IMR-90 (cell line): ENCODE data around the gene MICALL2. TPM values are rescaled to one million over a fixed set of nuclear protein-coding genes. Genes with fewer than 3 reads are reported as not detected.
A peak's percentile ranks its signal among the peaks of the same experiment; 100 is the strongest.

Experiments used
- ATAC-seq: fragments of 200-7000 bp; cut with Tn5 transposase; 2 replicates; pipeline ENCODE4 v1.9.1; 2020; ENCODE audit warnings: low read depth, mild to moderate bottlenecking, moderate library complexity
- BruUV-seq: library from RNA; stranded (reverse); fragments of 400-500 nt; replicated peaks from 2 replicates; lab custom pipeline; 2021; lab: Mats Ljungman, UMichigan
- CTCF ChIA-PET: fragments of 300-600 bp; formaldehyde crosslinking; extraction: SDS; loops from one replicate; lab custom pipeline; 2021; ENCODE audit warnings: antibody characterized with exemption; lab: Yijun Ruan, JAX
- POLR2A ChIA-PET: fragments of 300-600 bp; sonication (Branson Sonifier 250); formaldehyde crosslinking; loops from one replicate; lab custom pipeline; 2022; ENCODE audit warnings: antibody characterized with exemption; ENCODE audit not compliant: unreplicated experiment; lab: Charles Lee
- DNase-seq: peaks from one replicate; pipeline ENCODE4 v3.0.0; 2013
- H2AFZ ChIP-seq: replicated peaks from 2 replicates; pipeline ENCODE3; 2013; ENCODE audit warnings: low read length, mild to moderate bottlenecking; ENCODE audit not compliant: poor library complexity
- H2AK5ac ChIP-seq: 2 replicates; pipeline ENCODE4 v1.6.1; 2013; ENCODE audit warnings: low read depth, low read length, inconsistent platforms
- H2AK9ac ChIP-seq: replicated peaks from 2 replicates; pipeline ENCODE3; 2013; ENCODE audit warnings: mild to moderate bottlenecking, low read depth, low read length, moderate library complexity; ENCODE audit not compliant: poor library complexity
- H2BK120ac ChIP-seq: 2 replicates; pipeline ENCODE4 v1.6.1; 2013; ENCODE audit warnings: low read depth, low read length, inconsistent platforms
- H2BK15ac ChIP-seq: 3 replicates; pipeline ENCODE4 v1.6.1; 2013; ENCODE audit warnings: low read depth, low read length, inconsistent platforms
- H2BK20ac ChIP-seq: 2 replicates; pipeline ENCODE4 v1.6.1; 2013; ENCODE audit warnings: low read depth, mild to moderate bottlenecking, inconsistent platforms, low read length, moderate library complexity
- H2BK5ac ChIP-seq: 2 replicates; pipeline ENCODE4 v1.6.1; 2013; ENCODE audit warnings: mild to moderate bottlenecking, low read depth, low read length, inconsistent platforms; ENCODE audit not compliant: poor library complexity, severe bottlenecking
- H3K14ac ChIP-seq: replicated peaks from 2 replicates; pipeline ENCODE4 v1.6.1; 2013; ENCODE audit warnings: low read depth, low read length, inconsistent platforms
- H3K18ac ChIP-seq: 2 replicates; pipeline ENCODE4 v1.6.1; 2013; ENCODE audit warnings: low read depth, low read length, control low read depth
- H3K23ac ChIP-seq: 2 replicates; pipeline ENCODE4 v1.6.1; 2013; ENCODE audit warnings: low read depth, low read length, inconsistent platforms
- H3K27ac ChIP-seq: 2 replicates; pipeline ENCODE4 v1.5.1; 2013; ENCODE audit warnings: mild to moderate bottlenecking, control low read depth, low read length; ENCODE audit not compliant: insufficient read depth
- H3K27me3 ChIP-seq: 2 replicates; pipeline ENCODE4 v1.6.1; 2013; ENCODE audit warnings: low read length; ENCODE audit not compliant: control insufficient read depth, insufficient read depth
- H3K36me3 ChIP-seq: 2 replicates; pipeline ENCODE4 v1.6.1; 2013; ENCODE audit warnings: low read length, mixed read lengths; ENCODE audit not compliant: control insufficient read depth, insufficient read depth
- H3K4ac ChIP-seq: 2 replicates; pipeline ENCODE4 v1.6.1; 2013; ENCODE audit warnings: low read depth, low read length, inconsistent platforms
- H3K4me1 ChIP-seq: 2 replicates; pipeline ENCODE4 v1.6.1; 2013; ENCODE audit warnings: low read length, mixed read lengths; ENCODE audit not compliant: control insufficient read depth, insufficient read depth
- H3K4me2 ChIP-seq: 2 replicates; pipeline ENCODE4 v1.6.1; 2013; ENCODE audit warnings: low read depth, mild to moderate bottlenecking, control low read depth, low read length, moderate library complexity
- H3K4me3 ChIP-seq: 2 replicates; pipeline ENCODE4 v1.5.1; 2013; ENCODE audit warnings: low read depth, mild to moderate bottlenecking, control low read depth, low read length, moderate library complexity; ENCODE audit not compliant: insufficient read depth
- H3K56ac ChIP-seq: 2 replicates; pipeline ENCODE4 v1.6.1; 2013; ENCODE audit warnings: low read length, inconsistent platforms; ENCODE audit not compliant: insufficient read depth; ENCODE audit errors: extremely low read depth
- H3K79me1 ChIP-seq, 2 experiments: 2 replicates each; pipeline ENCODE4 v1.6.1; 2013; ENCODE audit warnings: low read length in 2 of 2, inconsistent platforms in 1 of 2, low read depth in 1 of 2
- H3K9ac ChIP-seq: 2 replicates; pipeline ENCODE4 v1.6.1; 2013; ENCODE audit warnings: low read depth, low read length, control low read depth
- H3K9me1 ChIP-seq: 2 replicates; pipeline ENCODE4 v1.6.1; 2013; ENCODE audit warnings: low read length, inconsistent platforms; ENCODE audit not compliant: insufficient read depth
- H3K9me3 ChIP-seq: 2 replicates; pipeline ENCODE4 v1.6.1; 2013; ENCODE audit warnings: low read length; ENCODE audit not compliant: control insufficient read depth, insufficient read depth
- H4K20me1 ChIP-seq: 2 replicates; pipeline ENCODE4 v1.6.1; 2013; ENCODE audit warnings: low read length, inconsistent platforms; ENCODE audit not compliant: insufficient read depth
- H4K5ac ChIP-seq: 2 replicates; pipeline ENCODE4 v1.6.1; 2013; ENCODE audit warnings: mild to moderate bottlenecking, low read depth, low read length, control low read depth
- H4K8ac ChIP-seq, 2 experiments: 2 replicates each; pipeline ENCODE4 v1.6.1; 2013; ENCODE audit warnings: low read depth in 2 of 2, low read length in 2 of 2, control low read depth in 1 of 2, inconsistent platforms in 1 of 2
- H4K91ac ChIP-seq: 2 replicates; pipeline ENCODE4 v1.6.1; 2013; ENCODE audit warnings: low read depth, low read length, inconsistent platforms; ENCODE audit not compliant: insufficient read depth
- CEBPB ChIP-seq: IDR thresholded peaks from 2 replicates; pipeline ENCODE4 v1.6.1; 2012; ENCODE audit warnings: low read depth, low read length, improper control_type of control experiment
- CHD1 ChIP-seq: IDR thresholded peaks from 2 replicates; pipeline ENCODE4 v1.6.1; 2012; ENCODE audit warnings: low read depth, low read length, improper control_type of control experiment
- MAZ ChIP-seq: IDR thresholded peaks from 2 replicates; pipeline ENCODE4 v1.6.1; 2012; ENCODE audit warnings: low read depth, mild to moderate bottlenecking, low read length, improper control_type of control experiment, moderate library complexity, borderline replicate concordance
- MXI1 ChIP-seq: IDR thresholded peaks from 2 replicates; pipeline ENCODE4 v1.6.1; 2012; ENCODE audit warnings: low read depth, mild to moderate bottlenecking, low read length, moderate library complexity, borderline replicate concordance
- POLR2A ChIP-seq: IDR thresholded peaks from 2 replicates; pipeline ENCODE4 v1.6.1; 2012; ENCODE audit warnings: mild to moderate bottlenecking, low read depth, low read length
- WGBS, 2 experiments: methylation state at CpG; one replicate each; pipeline versions ENCODE4 v1.1.5 to v1.1.7; 2013; ENCODE audit warnings: missing lambda C conversion rate in 2 of 2; ENCODE audit not compliant: insufficient read length in 1 of 2; ENCODE audit errors: extremely low coverage in 2 of 2; 5-methylcytosine and 5-hydroxymethylcytosine counted together
- dilution Hi-C: fragments of 300-500 bp; cut with HindIII; formaldehyde crosslinking; loops from one replicate; pipeline ENCODE4 v1.14.3; 2018; ENCODE audit warnings: low sequenced_read_pairs; ENCODE audit not compliant: unreplicated experiment
- in situ Hi-C: fragments of 300-500 bp; cut with MboI; formaldehyde crosslinking; loops from 3 replicates; pipeline ENCODE4 v1.14.3; 2019; ENCODE audit warnings: low sequenced_read_pairs, inconsistent platforms, mixed read lengths
- intact Hi-C: fragments of 100-400 bp; cut with micrococcal nuclease; formaldehyde crosslinking; loops from 2 replicates; pipeline ENCODE4 v1.10.0; 2022
- polyA plus RNA-seq, 3 experiments: library from polyadenylated mRNA; depleted of rRNA; stranded (reverse); fragments of >200 nt; gene quantifications; 2 replicates each; pipeline ENCODE4 v1.2.3, GENCODE V29; 2012; ENCODE audit warnings: low replicate concordance in 1 of 3
- total RNA-seq: library from RNA; depleted of rRNA; stranded (reverse); fragments of >200 nt; gene quantifications from 2 replicates; pipeline ENCODE4 v1.2.3, GENCODE V29; 2012

The MICALL2 gene
- total and polyA plus RNA-seq, 2 of the 4 experiments (the other 2 are of a cell fraction): 6.6 to 34.1 TPM

GRCh38 chr7:1457949-1458682 lies 1.2 kb downstream of the MICALL2 start:
- Histone ChIP-seq H3K56ac (peak overlapping the region; percentile 63; the same call in 1 of the 2 replicates), H2AK5ac (peak overlapping the region; percentile 61; the same call in 1 of the 2 replicates), H3K23ac (peak overlapping the region; percentile 39; the same call in 1 of the 2 replicates), H3K18ac (peak overlapping the region; percentile 12; the same call in 1 of the 2 replicates), H3K9ac (peak overlapping the region; percentile 84), H3K9me1 (peaks cover 9% of the 10 kb centered on the region), H3K36me3 (no peaks in the 10 kb centered on the region), H3K79me1 (peaks cover 0 to 66% of the 10 kb centered on the region in 2 experiments), H3K4me1 (peaks cover 42% of the 10 kb centered on the region), H2AK9ac (peak overlapping the region; percentile 100), H4K91ac (peak overlapping the region; percentile 87), H2BK15ac (peak overlapping the region; percentile 49; the same call in 1 of the 3 replicates), H2AFZ (peak overlapping the region; percentile 93), H3K27ac (peak overlapping the region; percentile 89), H3K4ac (peak overlapping the region; percentile 77), H3K9me3 (no peaks in the 10 kb centered on the region), H2BK20ac (0 out of 2 replicates have a peak overlapping the region, but pooled peaks have one; percentile 4), H4K8ac (peak overlapping the region; percentile 17 to 64; a peak in 2 of 4 replicates), H4K5ac (peak overlapping the region; percentile 31), H2BK5ac (peak overlapping the region; percentile 90), H4K20me1 (peaks cover 36% of the 10 kb centered on the region), H3K27me3 (no peaks in the 10 kb centered on the region), H3K4me2 (peak overlapping the region; percentile 73), H3K4me3 (peak overlapping the region; percentile 79), H3K14ac (peak overlapping the region; percentile 89), H2BK120ac (peak overlapping the region; percentile 78)
- TF ChIP-seq POLR2A (no peak), CEBPB (no peak), MXI1 (no peak), CHD1 (0 out of 2 replicates have a peak, but pooled peaks have one; percentile 77), MAZ (no peak)
- ATAC-seq: no peak
- in situ Hi-C loops (no loop called here), dilution Hi-C loops (no loop called here), intact Hi-C loops (no loop called here)
- no peak for DNase-seq
- CTCF ChIA-PET: interaction anchor here (1.0 kb wide), 1 partner anchor 9 kb away, joined by 3 read pairs; no protein-coding TSS in a partner anchor
- 29% methylated on average over 14 of the region's 23 CpGs; no CpG with 5 or more reads in 1 of the 2 experiments for WGBS, 2 experiments
- POLR2A ChIA-PET: no interaction called here
- BruUV-seq: TSS peak; percentile 14
